Lower leg skin (tissue), 3 donors: ENCODE measurements around the gene PPT1.

Experiments used
- POLR2A ChIP-seq, 2 donors: fragments of 450-650 bp; IDR thresholded peaks; one replicate each; pipeline ENCODE4 v1.6.1; 2016 to 2017; ENCODE audit warnings: antibody characterized with exemption in 2 of 2, mild to moderate bottlenecking in 1 of 2, moderate library complexity in 1 of 2
- TF ChIP-seq, protein P1 (sequence below), 3 donors: fragments of 450-650 bp; IDR thresholded peaks; one replicate each; pipeline ENCODE4 v1.5.1; 2016; ENCODE audit warnings: antibody characterized with exemption in 3 of 3, mild to moderate bottlenecking in 3 of 3, moderate library complexity in 2 of 3

DNA sequence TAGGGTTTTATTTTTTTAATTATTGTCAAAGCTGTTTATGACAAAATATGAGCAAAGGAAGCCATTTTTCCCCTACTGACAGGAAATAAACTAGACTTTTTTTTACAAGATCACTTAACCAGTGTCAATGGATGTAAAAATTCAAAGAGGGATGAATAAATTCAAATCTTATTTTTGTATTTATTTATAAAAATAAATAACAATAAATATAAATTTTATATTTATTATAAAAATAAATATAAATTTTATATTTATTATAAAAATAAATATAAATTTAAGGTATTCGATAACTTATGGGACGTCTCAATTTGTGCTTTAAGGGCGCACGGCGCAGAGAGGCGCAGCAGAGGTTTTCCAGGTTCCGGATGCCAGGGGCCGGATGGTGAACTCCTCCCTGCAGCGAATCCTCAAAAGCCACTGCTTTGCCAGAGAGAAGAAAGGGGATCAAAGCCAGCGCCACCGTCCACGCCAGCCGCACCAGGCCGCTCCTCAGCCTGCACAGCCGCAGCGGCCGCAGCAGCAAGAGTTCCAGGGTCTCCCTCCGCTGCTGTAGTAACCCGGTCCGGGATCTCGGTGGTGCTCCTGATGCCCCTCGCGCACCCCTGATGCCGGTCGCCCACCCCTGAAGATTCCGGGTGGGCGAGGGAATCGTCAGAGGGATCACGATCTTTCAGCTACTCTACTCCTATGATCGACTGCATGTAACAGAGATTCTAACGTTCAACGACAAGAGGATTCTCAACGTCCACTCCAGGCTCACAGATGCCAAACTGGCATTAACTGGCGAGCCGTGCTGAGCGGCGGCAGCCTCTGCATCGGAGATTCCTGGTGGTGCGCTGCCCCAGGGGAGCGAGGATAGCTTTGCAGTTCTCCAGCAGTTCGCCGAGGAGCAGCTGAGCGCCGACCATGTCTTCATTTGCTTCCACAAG lies 35.6 kb upstream of the PPT1 start:
- TF ChIP-seq, protein P1, sequence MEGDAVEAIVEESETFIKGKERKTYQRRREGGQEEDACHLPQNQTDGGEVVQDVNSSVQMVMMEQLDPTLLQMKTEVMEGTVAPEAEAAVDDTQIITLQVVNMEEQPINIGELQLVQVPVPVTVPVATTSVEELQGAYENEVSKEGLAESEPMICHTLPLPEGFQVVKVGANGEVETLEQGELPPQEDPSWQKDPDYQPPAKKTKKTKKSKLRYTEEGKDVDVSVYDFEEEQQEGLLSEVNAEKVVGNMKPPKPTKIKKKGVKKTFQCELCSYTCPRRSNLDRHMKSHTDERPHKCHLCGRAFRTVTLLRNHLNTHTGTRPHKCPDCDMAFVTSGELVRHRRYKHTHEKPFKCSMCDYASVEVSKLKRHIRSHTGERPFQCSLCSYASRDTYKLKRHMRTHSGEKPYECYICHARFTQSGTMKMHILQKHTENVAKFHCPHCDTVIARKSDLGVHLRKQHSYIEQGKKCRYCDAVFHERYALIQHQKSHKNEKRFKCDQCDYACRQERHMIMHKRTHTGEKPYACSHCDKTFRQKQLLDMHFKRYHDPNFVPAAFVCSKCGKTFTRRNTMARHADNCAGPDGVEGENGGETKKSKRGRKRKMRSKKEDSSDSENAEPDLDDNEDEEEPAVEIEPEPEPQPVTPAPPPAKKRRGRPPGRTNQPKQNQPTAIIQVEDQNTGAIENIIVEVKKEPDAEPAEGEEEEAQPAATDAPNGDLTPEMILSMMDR (IDR thresholded peaks at IDR 0.05), result no peak
- no peak for TF ChIP-seq POLR2A (IDR thresholded peaks at IDR 0.05)
